A673 (cell line): Measurements from ENCODE around the gene KRT1.

Source experiments
- CTCF ChIP-seq: fragments of 300-800, 200-600 bp; sonication (generic); conservative IDR thresholded peaks from 2 replicates; pipeline ENCODE4 v1.5.1; 2017; ENCODE audit warnings: low read depth, mild to moderate bottlenecking, antibody characterized with exemption, low read length, moderate library complexity, mixed read lengths
- EZH2 ChIP-seq: fragments of 200-600 bp; sonication (generic); IDR thresholded peaks from 2 replicates; pipeline ENCODE4 v1.6.1; 2017; ENCODE audit warnings: borderline replicate concordance, low read depth, mild to moderate bottlenecking, mixed read lengths, antibody characterized with exemption, low read length; ENCODE audit not compliant: poor library complexity, severe bottlenecking

DNA sequence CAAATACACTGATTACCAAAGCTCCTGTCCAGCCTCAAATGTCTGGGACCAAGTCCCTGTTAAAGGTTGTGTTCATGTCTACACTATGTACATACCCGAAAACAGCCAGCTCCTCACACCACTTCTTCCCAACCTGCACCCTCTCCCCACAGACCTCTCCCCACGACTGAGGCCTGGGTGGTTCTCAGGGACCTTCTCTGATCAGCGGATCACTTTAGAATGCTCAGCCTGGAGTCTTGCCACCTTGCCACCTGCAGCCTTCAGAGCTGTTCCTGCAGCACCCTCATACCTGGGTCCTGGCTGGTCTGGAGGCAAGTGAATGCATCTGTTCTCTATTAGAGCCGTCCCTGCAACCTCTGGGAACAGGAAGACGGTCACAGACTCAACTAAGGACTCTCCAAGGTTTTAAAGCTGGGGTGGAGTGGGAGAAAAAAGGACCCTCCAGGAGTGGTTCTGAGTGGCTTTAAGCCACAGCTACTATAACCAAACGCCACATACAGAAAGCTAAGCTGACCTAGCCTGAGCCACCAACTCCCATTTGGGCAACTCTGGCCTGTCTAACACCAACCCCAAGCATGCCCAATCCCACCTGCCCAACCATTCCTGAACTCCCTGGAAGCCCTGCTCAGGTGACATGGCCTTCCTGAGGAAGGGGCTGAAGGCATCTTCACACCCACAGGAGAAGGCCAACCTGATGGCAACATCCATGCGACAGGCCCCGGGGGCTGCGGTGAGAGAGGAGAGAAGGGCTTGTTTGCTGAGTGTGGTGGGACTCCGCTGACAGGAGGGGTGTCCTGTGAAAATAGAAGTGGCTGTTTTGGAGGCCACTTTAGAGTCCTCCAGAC, 36.8 kb downstream of the KRT1 start:
- TF ChIP-seq CTCF (no peak), EZH2 (no peak)
